NCI-H345 treated with DMSO at 0.1 percent for 48 hours (cell line): ENCODE results near the gene AMT.
"Not testable (repeated sequence)": the region's sequence is repeated elsewhere in the genome, so short reads cannot be mapped to it uniquely, and the experiment has no call there.

Experiments used
- DNase-seq: peaks from one replicate; lab custom pipeline; 2025; ENCODE audit not compliant: unreplicated experiment; lab: John Stamatoyannopoulos, UW

The AMT gene

DNA sequence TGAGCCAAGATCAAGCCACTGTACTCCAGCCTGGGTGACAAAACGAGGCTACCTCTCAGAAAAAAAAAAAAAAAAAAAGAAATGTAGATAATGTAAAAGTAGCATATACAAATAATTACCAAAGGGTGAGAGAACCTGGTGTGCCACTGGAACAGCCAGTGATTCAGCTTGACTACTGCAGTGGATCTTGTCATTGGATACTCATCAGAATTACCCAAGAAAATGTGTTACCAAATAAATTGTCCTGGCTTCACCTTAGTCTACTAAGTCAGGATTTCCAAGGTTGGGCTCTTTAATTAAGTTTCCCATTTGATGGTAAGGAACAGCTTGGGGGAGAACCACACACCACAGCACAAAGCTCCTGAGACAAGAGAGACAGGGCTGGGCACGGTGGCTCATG, 5.3 kb upstream of the AMT start:
- no peak for DNase-seq

DNA sequence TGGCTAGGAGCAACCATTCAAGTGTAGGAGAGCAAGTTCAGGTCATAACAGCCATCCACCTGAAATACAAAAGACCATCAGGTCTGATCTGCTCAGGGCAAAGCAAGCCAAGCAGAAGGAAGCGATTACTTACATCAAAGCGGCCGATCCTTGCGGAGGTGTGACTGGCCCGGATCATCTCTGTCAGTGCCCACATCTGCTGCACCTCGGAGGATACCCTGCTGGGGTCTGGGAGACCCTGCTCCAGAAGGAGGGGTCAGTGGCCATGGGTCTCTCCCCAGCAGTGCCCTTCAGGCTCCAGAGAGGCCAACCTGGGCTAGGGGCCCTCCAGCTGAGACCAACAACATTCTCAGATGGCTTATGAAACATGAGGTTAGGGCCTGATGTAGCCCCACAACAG, 2.5 kb upstream of the AMT start:
- no peak for DNase-seq

DNA sequence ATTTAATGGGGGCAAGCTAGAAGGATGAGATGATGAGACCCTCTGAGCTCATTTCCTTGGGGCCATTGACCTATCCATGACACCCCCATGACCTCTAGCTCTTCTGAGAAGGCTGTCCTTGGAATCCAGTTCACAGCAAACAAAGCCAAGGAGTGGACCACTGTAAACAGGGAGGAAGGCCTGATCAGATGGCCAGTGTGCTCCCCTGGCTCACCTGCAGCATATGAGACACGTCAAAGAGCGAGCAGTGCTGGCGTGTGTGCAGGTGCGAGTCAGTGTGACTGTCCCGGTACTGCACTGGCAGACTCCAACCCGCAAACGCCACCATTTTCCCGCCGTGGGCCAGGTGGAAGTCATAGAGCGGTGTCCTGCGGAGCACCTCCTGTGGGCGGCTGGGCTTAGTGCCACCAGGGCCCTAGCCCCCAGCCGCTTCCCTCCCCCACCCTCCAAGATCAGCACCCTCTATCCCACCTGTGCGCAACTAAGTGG, 339 bp downstream of the AMT start:
- DNase-seq = no peak

DNA sequence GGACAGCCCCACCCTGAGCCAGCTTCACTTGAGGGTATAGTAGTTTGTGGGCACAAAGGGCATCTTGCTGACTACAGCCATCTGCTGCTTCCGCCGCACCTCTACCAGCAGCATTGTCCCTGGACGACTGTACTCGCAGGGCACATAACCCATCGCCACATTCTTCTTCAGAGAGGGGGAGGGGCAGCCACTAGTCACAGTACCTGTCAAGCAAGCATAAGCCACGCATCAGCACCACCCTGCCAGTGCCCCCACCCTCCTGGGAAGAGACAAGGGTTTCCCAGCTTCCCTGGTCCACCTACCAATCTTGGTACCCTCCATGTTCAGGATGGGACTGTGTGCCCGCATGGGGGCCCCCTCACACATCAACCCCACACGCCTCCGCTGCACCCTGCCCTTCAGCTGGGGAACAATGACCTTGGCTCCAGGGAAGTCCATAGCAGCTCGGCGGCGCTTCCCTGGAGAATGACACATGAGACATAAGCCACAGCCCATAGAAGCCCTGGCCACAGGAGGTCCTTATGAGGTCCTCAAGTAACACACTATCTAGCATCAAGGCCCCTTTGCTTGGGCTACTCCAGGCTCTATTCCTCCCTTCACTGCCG, 4.7 kb downstream of the AMT start:
- DNase-seq = no peak

DNA sequence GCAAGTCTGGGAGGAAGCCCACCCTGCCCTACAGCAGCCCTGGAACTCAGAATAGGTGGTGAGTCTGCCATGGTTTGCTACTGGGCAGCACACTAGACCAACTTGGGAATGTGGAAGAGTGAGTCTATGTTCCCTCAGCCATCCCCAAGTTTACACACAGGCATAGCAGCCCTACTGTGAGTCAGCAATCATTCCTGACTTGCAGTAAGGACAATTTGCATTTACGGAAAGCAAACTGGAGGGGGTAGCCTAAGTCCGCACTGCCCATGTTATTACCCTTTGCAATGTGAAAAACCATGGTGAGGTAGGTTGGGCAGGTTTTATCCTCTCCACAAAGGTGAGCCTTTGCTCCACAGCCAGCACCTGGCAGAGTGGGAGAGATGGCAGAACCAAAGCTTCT, 5.4 kb downstream of the AMT start:
- DNase-seq = no peak

DNA sequence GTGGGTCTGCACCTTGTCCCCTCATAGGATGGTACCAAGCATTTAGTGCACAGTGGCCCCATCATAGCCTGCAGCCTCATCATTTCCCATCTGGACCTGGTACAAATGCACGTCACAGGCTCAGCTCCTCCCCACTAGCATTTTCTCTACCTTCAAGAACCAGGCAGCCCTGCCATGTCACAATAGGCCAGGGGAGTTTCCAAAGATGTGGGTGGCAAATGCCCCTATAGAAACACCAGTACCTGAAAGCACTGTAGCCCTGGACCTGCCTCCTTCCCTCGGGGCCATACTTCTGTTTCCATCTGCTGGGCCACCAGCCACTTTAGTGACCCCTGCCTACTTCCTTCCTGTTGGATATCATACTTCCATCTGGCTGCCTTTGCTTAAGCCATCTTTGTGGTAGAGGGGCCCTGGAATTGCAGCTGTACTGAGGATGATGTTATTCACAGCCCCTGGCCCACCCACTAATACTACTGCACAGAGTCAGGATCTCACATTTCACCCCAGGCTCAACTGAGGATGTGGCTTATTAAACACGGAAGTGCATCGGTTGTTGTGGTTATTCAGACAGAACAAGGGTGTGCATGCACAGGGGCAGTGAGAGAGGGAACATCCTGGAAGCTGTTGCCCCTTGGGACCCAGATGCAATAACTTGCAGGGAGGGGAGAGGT, 6.2 kb downstream of the AMT start:
- no peak for DNase-seq

DNA sequence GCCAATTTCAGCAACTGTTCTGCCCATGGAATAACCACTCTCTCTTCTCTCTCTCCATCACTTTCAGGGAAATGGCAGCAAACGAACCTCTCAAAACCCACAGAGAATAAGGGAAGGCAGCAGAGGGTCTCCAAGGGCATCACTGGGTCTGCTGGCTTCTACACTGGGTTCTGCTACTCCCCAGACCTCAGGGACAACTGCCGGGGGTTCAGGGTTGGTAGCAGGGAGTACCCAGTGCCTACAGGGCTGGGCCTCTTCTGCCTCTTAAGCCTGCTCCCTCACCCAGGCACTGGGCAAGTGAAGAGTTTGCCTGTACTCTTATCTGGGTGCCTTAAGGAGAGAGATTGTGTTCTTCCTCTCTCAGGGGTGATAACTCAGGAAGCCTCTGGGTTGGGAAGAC, 7.5 kb downstream of the AMT start:
- no peak for DNase-seq

DNA sequence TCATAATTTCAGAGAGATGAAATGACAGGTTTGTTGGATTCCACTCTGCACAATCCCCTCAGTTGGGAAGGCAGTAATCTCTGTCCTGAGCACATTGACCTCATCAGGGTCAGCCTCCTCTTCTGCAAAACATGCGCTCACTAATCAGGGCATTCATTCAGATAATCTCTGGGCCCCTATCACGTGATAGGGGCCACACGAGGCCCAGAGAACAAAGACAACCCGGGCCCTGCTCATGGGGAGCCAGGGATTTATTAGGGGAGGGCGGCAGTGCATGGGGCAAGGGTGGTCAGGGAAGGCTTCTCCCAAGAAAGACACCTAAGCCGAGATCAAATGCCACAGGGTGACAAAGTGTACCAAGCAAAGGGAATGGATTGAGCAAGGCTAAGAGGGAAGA, 8.9 kb downstream of the AMT start:
- no peak for DNase-seq

DNA sequence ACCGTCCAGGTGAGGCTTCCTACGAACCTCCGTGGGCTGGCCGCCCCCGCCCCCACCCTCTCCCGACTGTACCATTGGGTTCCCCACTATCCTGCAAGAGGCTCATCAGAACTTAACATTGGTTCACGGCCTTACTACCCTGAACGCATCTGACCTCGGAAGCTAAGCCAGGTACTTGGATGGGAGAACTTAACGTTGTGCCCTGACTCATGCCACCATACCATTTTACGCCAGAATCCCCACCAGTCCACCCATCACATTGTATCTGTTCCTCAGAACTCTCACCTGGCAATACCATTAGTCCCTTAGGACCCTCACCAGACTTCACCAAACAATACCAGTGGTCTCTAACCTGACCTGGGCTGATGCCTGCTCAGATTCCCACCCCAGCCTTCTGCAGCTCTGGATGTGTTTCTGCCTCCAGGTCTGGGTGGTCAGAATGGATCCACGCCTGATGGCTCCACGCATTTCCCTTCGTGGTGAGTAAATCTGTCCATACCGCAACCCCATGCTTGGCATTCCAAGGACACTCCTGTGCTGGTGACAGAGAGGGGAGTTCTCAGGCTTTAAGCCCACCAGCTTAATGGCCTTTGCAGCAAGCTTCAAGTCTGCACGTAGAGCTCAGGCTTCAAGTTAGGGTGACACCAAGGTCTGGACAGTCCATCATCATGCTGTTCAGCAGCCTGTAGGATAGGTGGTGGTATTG, 9.5 kb downstream of the AMT start:
- DNase-seq = no peak

DNA sequence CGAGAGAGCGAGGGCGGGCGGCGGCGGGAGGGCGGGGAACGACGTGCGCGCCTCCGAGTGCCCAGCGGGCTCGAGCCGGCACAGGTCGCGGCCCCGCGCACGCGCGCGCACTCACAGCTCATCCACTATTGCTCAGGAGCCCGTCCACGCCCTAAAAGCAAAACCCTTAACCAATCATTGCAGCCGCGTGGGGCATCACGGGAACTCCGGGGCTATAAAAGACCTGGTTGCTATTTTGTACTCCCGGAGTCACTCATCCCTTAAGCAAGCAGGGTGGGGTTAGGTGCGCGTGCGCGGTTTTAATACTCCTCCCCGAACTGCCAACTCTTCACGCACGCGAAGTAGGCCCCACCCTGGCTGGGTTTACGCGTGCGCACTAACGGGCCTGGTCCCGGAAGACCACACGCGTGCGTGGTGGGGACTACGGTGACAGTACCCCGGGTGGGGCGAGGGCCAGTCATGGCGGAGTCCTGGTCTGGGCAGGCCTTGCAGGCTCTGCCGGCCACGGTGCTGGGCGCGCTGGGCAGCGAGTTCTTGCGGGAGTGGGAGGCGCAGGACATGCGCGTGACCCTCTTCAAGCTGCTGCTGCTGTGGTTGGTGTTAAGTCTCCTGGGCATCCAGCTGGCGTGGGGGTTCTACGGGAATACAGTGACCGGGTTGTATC, 10.2 kb downstream of the AMT start, which contains the start of the genes RHOA and TCTA:
RHOA (minus strand) TSS at position 9 of the 664 bp plus-strand sequence. CDS start 36,387 bp downstream, outside the sequence.
TCTA (plus strand) TSS at position 456 of the 664 bp plus-strand sequence; CDS start at position 460, 4 bp downstream.
- DNase-seq = peak; percentile 97

DNA sequence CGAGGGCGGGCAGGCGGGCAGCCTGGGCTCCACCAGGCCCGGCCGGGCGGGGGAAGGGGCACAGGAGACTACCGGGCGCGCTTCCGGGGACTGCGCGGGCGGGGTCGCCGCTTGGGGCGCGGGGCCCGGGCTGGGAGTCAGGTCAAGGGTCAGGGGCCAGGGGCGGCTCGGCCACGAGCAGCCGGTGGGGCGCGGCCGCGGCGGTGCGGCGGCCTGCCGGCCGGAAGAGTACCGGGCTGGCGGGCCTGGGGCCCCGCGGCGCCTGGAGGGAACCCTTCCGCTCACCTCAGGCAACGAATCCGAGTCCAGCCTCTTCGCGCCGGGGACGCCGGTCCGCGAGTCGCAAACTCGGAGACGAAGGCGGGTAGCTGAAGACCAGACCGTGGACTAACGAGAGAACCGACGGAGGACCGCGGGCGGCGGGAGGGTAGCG, 10.7 kb downstream of the AMT start:
- no peak for DNase-seq

DNA sequence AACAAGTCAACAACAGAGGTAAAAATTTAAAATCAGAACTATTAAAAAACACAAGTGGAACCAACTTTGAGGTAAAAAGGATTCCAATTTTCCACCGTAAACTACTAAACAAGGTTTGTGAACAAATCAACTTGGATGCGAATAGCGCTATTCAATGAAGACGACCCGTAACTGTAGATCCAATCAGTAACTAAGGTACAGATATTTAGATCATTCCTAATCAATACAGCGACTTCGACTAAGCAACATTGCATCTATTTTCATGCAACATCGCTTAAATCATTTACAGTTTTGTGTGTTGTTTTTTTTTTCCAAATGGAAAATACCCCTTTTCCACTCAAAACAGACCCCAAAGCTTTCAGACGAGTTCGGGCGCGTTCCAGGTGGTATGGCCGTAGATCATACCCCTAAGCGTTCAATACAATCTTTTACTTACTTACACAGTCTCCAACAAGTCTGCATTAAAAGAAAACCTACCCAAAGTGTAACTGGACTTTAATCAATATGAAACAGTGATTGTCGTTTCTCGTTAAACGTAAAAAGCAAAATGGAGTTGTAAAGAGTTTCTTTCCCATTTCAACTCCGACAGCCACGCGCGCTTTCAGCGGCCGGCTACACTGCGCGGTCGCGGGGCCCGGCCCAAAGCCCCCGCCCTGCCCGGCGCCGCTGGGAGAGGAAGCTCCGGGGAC, 11.3 kb downstream of the AMT start:
- DNase-seq = no peak

DNA sequence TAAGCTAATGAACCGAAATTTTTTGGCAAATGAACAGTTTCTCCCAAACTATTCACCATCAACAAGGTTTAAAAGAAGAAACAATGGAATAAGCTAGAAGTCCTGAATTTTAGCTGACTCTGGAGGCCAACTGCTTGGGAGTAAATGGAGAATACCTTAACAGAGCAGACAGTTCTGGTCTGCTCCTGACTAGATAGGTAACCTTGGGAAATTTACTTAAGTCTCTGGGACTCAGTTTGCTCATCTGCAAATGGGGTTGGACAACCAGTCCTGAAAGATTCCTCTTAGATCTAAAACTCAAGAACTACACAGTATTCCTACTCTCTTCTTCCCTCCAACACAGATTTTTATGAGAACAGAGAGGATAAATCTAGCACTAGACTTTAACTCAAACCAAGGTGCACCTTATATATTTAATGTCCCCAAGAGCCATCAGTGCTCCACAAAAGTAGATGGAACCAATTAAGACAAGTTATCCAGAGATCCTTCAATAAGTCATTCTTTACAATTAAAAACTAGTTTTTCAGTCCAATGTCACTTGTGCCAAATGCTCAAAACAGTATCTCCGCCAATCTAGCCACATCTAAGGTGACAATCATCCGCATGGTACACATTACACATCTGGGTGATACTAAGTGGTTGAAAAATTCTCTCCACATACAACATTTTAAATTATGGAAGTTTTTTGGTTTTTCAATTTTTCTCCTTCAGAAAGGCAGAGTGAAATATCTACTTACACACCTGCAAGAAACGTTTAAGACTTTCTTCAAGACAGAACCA, 12.0 kb downstream of the AMT start:
- DNase-seq = no peak

DNA sequence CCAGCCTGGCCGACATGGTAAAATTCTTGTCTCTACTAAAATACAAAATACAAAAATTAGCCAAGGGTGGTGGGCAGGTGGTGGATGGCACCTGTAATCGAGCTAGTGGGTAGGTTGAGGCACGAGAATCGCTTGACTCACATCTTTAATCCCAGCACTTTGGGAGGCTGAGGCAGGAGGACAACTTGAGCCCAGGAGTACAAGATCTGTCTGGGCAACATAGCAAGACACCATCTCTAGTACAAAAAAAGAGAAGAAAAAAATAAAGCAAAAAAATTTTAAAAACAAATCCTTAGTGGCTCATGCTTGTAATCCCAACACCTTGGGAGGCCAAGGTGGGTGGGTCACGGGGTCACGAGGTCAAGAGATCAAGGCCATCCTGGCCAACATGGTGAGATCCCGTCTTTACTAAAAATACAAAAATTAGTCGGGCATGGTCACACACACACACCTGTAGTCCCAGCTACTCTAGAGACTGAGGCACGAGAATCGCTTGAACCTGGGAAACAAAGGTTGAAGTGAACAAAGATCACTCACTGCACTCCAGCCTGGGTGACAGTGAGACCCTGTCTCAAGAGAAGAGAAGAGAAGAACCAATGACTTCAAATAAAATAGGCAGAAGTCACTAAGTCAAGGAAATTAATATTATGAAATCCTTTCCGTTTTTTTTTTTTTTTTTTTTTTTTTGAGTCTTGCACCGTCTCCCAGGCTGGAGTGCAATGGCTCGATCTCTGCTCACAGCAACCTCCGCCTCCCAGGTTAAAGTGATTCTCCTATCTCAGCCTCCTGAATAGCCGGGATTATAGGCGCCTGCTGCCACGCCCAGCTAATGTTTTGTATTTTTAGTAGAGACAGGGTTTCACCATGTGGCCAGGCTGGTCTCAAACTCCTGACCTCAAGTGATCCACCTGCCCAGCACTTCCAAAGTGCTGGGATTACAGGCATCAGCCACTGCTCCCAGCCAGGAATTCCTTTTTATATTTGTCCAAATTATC, 15.4 kb downstream of the AMT start:
- no peak for DNase-seq

DNA sequence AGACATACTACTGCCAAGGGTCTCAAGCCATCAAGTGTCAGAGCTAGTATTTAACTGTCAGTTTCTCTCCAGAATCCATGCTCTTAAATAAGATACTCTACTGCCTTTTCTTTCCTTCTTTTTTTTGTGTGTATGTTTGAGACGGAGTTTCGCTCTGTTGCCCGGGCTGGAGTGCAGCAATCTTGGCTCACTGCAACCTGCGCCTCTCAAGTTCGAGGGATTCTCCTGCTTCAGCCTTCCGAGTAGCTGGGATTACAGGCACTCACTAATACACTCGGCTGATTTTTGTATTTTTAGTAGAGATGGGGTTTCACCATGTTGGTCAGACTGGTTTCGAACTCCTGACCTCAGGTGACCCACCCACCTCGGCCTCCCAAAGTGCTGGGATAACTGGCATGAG, 16.7 kb downstream of the AMT start:
- DNase-seq = not testable (repeated sequence)

DNA sequence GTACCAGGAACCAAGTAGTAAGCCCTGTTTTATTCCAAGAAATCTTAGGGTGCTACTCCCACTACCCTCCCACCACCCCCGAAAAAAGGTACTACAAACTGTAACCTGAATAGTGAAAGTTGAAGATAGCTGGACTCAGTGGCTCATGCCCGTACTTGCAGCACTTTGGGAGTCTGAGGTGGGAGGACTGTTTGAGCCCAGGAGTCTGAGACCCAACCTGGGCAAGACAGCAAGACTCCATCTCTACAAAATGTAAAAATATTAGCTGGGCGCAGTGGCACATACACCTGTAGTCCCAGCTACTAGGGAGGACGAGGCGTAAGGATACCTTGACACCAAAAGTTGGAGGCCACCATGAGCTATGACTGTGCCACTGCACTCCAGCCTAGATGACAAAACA, 18.4 kb downstream of the AMT start:
- no peak for DNase-seq

DNA sequence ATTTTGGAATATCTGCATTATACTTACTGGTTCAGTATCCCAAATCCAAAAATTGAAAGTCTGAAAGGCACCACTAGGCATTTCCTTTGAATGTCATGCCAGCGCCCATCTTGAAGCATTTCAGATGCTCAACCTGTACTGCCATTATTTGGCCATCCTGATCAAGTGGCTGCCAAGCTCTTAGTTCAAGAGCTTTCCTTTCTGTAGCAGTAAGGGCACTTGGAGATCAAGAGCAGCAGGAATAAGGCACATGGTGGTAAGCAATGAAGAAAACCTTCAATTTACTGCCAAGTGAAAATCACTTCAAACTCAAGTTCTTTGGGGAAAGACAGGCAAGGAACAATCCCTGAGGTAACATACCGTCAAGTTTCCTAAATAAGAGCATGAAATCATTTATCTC, 20.5 kb downstream of the AMT start:
- DNase-seq = no peak

DNA sequence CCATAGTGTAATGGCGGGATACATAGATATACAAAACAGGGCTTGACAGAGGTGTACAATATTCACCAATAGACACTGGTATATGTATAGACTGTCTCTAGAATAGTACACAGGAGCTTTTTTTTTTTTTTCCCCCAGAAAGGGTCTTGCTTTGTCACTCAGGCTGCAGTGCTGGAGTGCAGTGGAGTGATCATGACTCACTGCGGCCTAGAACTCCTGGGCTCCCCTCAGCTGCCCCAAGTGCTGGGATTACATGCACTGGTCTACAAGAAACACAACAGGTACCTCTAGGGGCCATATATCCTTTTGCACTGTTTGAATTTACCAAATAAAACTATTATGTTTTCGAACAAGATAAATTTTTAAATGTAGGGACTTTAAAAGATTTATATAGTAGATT, 22.8 kb downstream of the AMT start:
- DNase-seq = no peak

DNA sequence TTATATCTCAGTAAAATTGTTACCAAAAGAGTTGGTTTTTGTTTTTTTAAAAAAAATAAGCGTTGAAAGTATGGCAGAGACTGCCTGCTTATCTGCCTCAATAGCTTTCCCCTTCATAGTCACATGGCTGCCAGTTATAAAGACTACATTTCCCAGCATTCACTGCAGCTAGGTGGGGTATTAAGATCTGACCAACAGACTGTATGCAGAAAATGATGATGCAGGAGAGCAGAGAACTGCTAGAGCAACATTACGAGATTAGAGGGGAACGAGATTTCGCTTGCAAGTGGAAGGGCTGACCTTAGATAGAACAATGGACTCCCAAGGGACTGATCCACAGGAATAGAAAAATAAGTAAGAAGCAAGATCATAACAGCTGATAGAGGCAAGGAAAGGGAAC, 24.8 kb downstream of the AMT start:
- DNase-seq = no peak
